GM12872 (cell line): ENCODE data around the gene MTHFSD.

Experiments
- TF ChIP-seq, protein P1 (sequence below): IDR thresholded peaks from 3 replicates; pipeline ENCODE4 v1.5.1; 2011; ENCODE audit warnings: low read depth, mild to moderate bottlenecking, low read length, moderate library complexity; ENCODE audit not compliant: insufficient read depth

MTHFSD gene

DNA sequence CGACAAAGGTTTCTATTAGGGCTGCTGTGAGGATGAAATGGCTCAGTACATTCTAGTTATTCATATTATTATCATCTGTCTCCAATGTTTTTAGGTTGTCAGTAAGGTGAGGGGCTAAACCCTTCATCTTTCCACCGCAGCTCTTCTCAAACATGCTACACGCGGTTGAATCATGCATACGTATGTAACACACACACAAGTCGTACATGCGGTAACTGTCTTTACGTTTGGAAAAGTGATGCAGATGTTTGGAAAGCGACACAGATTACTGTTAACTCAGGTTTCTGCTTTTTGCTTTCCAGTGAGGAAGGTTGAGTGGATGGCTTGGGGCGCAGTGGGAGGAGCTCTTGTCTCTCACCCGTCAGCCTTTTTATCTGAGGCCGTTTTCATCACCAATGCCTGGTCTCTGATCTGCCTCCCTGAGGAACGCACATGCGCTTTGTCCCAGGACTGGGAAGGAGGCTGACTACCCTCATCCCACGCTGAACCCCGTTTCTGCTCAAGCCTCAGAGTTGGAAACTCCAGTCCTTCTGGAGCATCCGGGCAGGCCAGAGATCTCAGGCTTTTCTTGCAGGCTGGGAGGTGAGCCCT lies 20.2 kb upstream of the MTHFSD start:
- TF ChIP-seq, protein P1, sequence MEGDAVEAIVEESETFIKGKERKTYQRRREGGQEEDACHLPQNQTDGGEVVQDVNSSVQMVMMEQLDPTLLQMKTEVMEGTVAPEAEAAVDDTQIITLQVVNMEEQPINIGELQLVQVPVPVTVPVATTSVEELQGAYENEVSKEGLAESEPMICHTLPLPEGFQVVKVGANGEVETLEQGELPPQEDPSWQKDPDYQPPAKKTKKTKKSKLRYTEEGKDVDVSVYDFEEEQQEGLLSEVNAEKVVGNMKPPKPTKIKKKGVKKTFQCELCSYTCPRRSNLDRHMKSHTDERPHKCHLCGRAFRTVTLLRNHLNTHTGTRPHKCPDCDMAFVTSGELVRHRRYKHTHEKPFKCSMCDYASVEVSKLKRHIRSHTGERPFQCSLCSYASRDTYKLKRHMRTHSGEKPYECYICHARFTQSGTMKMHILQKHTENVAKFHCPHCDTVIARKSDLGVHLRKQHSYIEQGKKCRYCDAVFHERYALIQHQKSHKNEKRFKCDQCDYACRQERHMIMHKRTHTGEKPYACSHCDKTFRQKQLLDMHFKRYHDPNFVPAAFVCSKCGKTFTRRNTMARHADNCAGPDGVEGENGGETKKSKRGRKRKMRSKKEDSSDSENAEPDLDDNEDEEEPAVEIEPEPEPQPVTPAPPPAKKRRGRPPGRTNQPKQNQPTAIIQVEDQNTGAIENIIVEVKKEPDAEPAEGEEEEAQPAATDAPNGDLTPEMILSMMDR, result no peak

DNA sequence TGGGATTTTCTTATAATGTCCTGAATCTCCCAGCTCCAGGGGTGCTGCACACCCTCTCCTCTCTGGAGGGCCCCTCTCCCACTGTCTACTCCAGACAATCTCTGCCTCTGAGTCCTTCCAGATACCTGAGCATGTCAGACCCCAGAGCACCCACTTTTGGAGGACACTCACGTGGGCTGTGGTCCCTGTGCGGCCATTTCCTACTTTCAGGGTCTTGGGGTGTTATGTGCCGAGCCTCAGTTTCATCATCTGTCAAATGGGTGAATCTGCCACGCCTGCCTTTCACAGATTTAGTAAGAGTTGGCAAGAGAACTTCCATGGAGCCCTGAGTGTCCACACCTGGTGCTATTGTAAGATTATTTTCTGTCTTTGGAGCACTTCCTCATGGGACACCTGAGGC lies 19.6 kb upstream of the MTHFSD start:
- TF ChIP-seq, protein P1, result no peak

- TF ChIP-seq, protein P1, result no peak
Observed at GRCh38 chr16:86573646-86574508, 18.8 kb upstream of the MTHFSD start.

GRCh38 chr16:86573215-86573614 lies 18.2 kb upstream of the MTHFSD start:
- TF ChIP-seq, protein P1, result no peak

GRCh38 chr16:86572606-86573005 lies 17.6 kb upstream of the MTHFSD start:
- TF ChIP-seq, protein P1, result no peak

- TF ChIP-seq, protein P1, result no peak
Observed at GRCh38 chr16:86572041-86572521, 17.0 kb upstream of the MTHFSD start.

GRCh38 chr16:86571530-86571915 lies 16.5 kb upstream of the MTHFSD start:
- TF ChIP-seq, protein P1, result no peak
